Fibroblast of pulmonary artery (primary cell): Measurements from ENCODE around the gene TMIGD1.

Source experiments
- DNase-seq: peaks from one replicate; pipeline ENCODE4 v3.0.0-alpha.2; 2010; ENCODE audit warnings: low read depth
- H3K4me3 ChIP-seq: replicated peaks from 2 replicates; pipeline ENCODE4 v1.5.1; 2011; ENCODE audit warnings: low read depth, mild to moderate bottlenecking, control low read depth, low read length, moderate library complexity
- TF ChIP-seq, protein P1 (sequence below): IDR thresholded peaks from 2 replicates; pipeline ENCODE4 v1.5.1; 2011; ENCODE audit warnings: mild to moderate bottlenecking, control low read depth, low read length, inconsistent platforms; ENCODE audit errors: missing control alignments

Gene TMIGD1

DNA sequence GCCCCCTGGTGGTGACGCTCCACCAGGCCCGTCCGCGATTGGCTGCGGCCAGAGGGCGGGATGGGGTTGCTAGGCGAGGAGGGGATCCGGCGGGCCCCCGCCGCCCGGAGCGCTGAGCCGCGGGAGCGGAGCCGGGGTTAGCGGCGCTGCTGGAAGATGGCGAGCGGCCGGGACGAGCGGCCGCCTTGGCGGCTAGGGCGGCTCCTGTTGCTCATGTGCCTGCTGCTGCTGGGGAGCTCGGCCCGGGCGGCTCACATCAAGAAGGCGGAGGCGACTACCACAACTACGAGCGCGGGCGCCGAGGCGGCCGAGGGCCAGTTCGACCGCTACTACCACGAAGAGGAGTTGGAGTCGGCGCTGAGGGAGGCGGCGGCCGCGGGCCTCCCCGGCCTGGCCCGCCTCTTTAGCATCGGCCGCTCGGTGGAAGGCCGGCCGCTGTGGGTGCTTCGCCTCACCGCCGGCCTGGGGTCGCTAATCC, 45.0 kb upstream of the TMIGD1 start, which contains the start of gene CPD:
TSS of gene CPD (plus strand) at position 103 of the 478 bp plus-strand sequence. CDS start at position 157, 54 bp downstream.
- TF ChIP-seq, protein P1, sequence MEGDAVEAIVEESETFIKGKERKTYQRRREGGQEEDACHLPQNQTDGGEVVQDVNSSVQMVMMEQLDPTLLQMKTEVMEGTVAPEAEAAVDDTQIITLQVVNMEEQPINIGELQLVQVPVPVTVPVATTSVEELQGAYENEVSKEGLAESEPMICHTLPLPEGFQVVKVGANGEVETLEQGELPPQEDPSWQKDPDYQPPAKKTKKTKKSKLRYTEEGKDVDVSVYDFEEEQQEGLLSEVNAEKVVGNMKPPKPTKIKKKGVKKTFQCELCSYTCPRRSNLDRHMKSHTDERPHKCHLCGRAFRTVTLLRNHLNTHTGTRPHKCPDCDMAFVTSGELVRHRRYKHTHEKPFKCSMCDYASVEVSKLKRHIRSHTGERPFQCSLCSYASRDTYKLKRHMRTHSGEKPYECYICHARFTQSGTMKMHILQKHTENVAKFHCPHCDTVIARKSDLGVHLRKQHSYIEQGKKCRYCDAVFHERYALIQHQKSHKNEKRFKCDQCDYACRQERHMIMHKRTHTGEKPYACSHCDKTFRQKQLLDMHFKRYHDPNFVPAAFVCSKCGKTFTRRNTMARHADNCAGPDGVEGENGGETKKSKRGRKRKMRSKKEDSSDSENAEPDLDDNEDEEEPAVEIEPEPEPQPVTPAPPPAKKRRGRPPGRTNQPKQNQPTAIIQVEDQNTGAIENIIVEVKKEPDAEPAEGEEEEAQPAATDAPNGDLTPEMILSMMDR, result no peak
- peak; percentile 95 for DNase-seq
- H3K4me3 ChIP-seq, result peak within 1 kb of the TSS; percentile 77

DNA sequence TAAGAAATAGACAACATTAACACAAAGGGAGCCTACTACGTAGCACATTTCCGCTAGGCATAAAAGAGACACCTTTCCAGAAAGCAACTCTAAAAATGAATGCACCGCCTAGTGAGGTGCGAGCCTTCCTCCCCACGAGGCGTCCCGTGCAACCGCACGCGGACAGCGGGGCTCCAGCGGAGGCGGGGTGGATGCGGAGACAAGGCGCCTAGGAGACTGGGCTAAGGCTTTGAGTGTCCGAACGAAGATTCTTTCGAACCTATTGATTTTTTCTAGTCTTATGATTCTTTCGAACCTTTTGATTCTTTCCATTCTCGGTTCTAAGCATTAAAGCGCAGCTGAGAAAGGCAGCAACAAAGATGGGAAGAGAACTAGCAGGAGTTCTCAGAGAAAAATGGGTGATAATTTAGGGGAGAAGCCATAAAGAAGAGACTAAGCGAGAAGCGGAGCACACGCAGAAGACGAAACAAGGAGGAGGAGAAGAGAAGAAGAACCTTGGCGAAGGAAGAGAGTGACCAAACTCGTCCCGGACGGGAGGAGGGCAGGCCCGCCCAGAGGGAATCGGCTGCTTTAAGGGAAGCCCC, 44.5 kb upstream of the TMIGD1 start:
- peak overlapping the region; percentile 77 for H3K4me3 ChIP-seq
- TF ChIP-seq, protein P1, result no peak
- peak; percentile 31 for DNase-seq

DNA sequence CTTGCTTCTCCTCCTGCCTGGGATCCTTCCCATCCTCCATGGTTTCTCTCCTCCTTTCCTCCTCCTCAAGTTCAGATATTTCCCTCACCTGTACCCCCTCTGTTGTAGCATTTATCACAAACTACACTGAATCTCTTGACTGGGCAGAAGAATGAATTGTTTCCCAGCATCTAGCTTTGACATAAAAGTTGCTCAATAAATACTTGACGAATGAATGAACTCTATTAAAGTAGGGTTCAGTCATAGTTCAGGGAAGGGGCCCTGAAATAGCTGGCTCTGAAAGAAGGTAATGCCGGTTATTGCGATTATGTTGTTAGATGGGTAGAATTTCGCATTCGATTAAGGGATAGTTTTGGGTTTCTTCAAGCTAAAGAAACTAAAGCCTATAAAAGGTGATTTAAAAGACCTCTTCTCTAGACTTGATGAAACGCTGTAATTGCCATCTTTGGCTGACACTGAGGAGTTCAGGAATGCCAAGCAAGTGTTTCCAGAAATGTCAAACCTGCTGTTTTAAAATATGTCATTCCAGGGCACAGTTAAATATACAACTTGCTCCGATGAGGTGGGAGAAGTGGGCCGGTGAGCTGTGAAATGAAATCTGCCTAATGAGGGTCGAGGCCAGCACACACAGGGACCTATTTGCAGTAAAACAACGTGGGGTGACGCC, 43.9 kb upstream of the TMIGD1 start:
- peak; percentile 31 for DNase-seq
- TF ChIP-seq, protein P1, result no peak
- peak overlapping the region; percentile 77 for H3K4me3 ChIP-seq

DNA sequence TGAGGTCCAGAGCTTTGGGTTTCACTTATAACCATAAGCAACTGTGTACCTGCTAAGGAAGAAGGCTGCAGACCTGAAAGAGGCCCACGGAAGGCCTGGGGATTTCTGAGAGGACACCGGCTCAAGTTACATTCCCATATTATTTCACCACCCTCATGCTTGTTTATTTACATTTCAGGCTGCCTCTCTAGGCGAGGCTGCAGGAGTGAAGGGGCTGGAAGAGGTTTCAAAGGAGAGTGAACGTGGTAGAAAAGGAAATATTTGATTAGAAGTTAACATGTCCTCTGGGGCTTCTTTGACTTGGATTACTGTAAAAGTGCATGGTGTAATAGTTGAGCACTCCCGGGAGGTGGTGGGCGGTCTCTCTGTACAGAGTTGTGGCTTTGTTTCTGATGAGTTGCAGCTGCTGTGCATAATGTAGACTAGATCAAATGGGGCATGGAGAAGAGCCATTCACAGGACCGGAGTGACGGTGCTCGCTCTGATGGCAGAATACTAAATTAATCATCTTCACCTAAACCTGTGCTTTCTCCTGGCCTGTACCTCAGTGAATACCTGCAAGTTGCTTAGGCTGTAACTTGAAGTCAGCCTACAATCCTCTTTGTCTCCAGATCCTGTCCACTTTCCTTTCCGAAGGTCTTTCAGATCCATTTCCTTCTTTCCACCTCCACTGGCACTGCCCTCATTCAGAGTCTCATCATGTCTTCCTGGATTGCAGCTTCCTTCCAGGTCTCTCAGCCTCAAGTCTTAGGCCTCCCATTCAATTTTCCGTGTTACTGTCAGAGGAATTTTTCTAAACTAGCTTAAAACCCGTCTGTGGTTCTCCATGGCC, 43.0 kb upstream of the TMIGD1 start:
- TF ChIP-seq, protein P1, result no peak
- H3K4me3 ChIP-seq, result no peak overlapping the region
- peak; percentile 93 for DNase-seq

DNA sequence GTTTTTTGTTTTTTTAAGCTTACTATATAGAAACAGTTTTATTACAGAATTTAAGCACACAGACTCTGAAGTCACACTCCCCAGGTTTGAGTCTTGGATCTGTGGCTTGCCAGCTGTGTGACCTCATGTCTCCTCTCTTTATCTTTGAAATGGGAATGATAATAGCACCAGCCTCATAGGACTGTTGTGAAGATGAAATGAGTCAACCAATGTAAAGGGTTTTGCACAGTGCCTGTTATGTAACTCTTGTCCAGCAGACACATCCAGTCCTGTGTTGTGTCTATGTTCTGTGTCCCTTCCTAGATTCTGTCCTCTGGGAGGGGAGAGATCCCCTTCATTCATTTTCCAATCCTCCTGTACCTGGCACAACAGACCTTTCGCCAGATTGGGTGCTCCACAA, 41.8 kb upstream of the TMIGD1 start:
- H3K4me3 ChIP-seq, result no peak overlapping the region
- TF ChIP-seq, protein P1, result no peak
- DNase-seq, result peak; percentile 46

DNA sequence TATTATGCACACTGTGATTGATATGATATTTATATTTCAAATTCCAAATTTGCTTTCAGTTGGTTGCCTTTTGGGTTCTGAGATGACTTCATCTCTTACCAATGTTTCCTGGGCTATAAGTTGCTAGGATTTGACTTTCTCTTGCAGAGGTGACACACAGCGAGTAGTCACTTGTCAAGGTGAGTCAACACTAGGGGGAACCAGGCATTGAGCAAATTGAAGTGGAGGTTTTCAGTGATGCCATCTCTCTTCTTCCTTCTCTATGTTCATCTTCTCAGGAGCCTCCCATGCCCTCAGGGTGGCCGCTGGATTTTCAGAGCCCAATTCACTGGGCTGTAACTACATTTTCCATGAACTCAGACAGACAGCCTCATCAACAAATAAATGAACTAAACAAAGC, 38.9 kb upstream of the TMIGD1 start:
- TF ChIP-seq, protein P1, result no peak
- no peak for DNase-seq
- H3K4me3 ChIP-seq, result no peak overlapping the region
